Smooth muscle cell (in vitro differentiated cells): ENCODE data around the gene ACR. TPM values are rescaled to one million over a fixed set of nuclear protein-coding genes. Genes with fewer than 3 reads are reported as not detected.

ENCODE experiments used
- DNase-seq: peaks from one replicate; lab custom pipeline; 2025; ENCODE audit not compliant: unreplicated experiment; lab: John Stamatoyannopoulos, UW
- H2AFZ ChIP-seq: fragments of 200-600 bp; sonication (generic); 2 replicates; pipeline ENCODE4 v1.6.0; 2016; ENCODE audit warnings: antibody characterized with exemption, low read depth, mild to moderate bottlenecking
- H3F3A ChIP-seq: fragments of 200-600 bp; sonication (generic); 2 replicates; pipeline ENCODE4 v1.6.0; 2017; ENCODE audit warnings: antibody characterized with exemption, low read depth
- H3K27ac ChIP-seq: fragments of 200-600 bp; sonication (generic); 2 replicates; pipeline ENCODE4 v1.5.1; 2016; ENCODE audit warnings: low read depth, mild to moderate bottlenecking
- H3K27me3 ChIP-seq: fragments of 200-600 bp; sonication (generic); 2 replicates; pipeline ENCODE4 v1.6.1; 2016; ENCODE audit warnings: low read depth, mild to moderate bottlenecking
- H3K36me3 ChIP-seq: fragments of 200-600 bp; sonication (generic); 2 replicates; pipeline ENCODE4 v1.5.1; 2016; ENCODE audit warnings: low read depth
- H3K4me1 ChIP-seq: fragments of 200-600 bp; sonication (generic); 2 replicates; pipeline ENCODE4 v1.5.1; 2016; ENCODE audit warnings: low read depth
- H3K4me2 ChIP-seq: fragments of 200-600 bp; sonication (generic); 2 replicates; pipeline ENCODE4 v1.6.0; 2016; ENCODE audit warnings: mild to moderate bottlenecking
- H3K4me3 ChIP-seq: fragments of 200-600 bp; sonication (generic); 2 replicates; pipeline ENCODE4 v1.5.1; 2016; ENCODE audit warnings: mild to moderate bottlenecking
- H3K79me2 ChIP-seq: fragments of 200-600 bp; sonication (generic); 2 replicates; pipeline ENCODE4 v1.6.0; 2016; ENCODE audit warnings: low read depth, mild to moderate bottlenecking
- H3K9ac ChIP-seq: fragments of 200-600 bp; sonication (generic); 2 replicates; pipeline ENCODE4 v1.6.0; 2016; ENCODE audit warnings: low read depth
- H3K9me3 ChIP-seq: fragments of 200-600 bp; sonication (generic); replicated peaks from 2 replicates; pipeline ENCODE4 v1.5.1; 2016; ENCODE audit warnings: low read depth
- H4K20me1 ChIP-seq: fragments of 200-600 bp; sonication (generic); 2 replicates; pipeline ENCODE4 v1.6.0; 2016; ENCODE audit warnings: low read depth
- CTCF ChIP-seq: fragments of 200-600 bp; sonication (generic); IDR thresholded peaks from 2 replicates; pipeline ENCODE4 v1.5.1; 2017; ENCODE audit warnings: borderline replicate concordance, mild to moderate bottlenecking, antibody characterized with exemption; ENCODE audit not compliant: insufficient read depth, poor library complexity, severe bottlenecking
- WGBS: methylation state at CpG from one replicate; pipeline ENCODE4 v1.1.7; 2016; ENCODE audit warnings: low lambda C conversion rate; 5-methylcytosine and 5-hydroxymethylcytosine counted together
- polyA plus RNA-seq: library from polyadenylated mRNA; unstranded; fragments of >200 nt; fragmentation: Nextera tagmentation; extraction: Ambion mirVana; gene quantifications from 2 replicates; pipeline ENCODE4 v1.2.1, GENCODE V29; 2016
- total RNA-seq: library from RNA; depleted of rRNA; stranded (reverse); fragments of >200 nt; gene quantifications from 2 replicates; pipeline ENCODE4 v1.2.3, GENCODE V29; 2014

Gene ACR
- total and polyA plus RNA-seq, 2 experiments from 2014 or later = 0.27 TPM; not detected in 1

- WGBS = 87% methylated on average over 7 of the region's 7 CpGs
- DNase-seq = no peak
- H3K79me2 ChIP-seq = peaks cover 5% of the 10 kb centered on the region
- no peak overlapping the region for H3K9ac ChIP-seq
- H3K36me3 ChIP-seq = no peaks in the 10 kb centered on the region
- TF ChIP-seq CTCF = no peak
- H3K4me3 ChIP-seq = no peak overlapping the region
- no peaks in the 10 kb centered on the region for H3F3A ChIP-seq
- no peaks in the 10 kb centered on the region for H3K27me3 ChIP-seq
- no peak overlapping the region for H2AFZ ChIP-seq
- H3K4me2 ChIP-seq = no peak overlapping the region
- peaks cover 4% of the 10 kb centered on the region for H3K4me1 ChIP-seq
- H3K9me3 ChIP-seq = no peaks in the 10 kb centered on the region
- peaks cover 36% of the 10 kb centered on the region for H4K20me1 ChIP-seq
- no peak overlapping the region for H3K27ac ChIP-seq
These were observed 35.7 kb upstream of the ACR start for GRCh38 chr22:50702261-50702671.

DNA sequence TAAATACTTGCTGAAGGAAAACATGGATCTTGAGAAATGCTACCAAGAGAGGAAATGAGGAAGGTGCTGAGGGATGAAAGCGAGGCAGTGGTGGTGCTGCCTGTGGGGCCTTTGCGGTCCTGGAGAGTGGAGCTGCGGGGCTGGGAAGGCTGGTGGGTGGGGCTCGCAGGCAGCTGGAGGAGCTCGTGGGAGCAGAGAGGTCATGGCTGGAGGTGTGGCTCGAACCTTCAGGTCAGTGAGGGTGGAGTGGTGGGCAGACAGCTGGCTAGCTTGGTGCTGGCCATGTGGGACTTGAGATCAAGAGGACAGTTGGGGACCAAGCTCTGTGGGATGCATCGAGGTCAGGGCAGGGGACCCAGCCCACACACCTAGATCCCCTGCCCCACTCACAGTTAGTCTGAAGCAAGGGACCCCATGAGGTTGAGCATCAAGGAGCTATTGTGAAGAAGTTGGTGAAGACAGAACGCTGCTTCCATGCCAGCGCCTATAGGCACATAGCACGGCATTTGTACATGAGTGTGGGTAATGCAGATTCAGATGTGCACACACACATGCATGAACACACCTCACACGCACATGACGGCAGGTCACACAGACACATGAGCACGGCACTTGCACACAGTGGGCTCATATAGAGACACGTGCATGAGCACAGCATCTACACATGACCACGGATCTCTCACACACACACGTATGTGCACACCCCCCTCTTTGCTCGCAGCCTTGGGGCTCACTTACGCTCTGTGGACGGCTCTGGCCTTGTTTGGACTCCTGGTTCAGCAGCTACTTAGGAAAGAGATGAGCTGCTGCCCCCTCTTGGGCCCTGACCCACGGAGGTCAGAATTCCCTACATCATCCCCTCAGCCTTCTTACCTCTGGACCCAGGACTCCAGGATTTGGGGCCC is 34.9 kb upstream of the ACR start:
- H4K20me1 ChIP-seq = peaks cover 36% of the 10 kb centered on the region
- WGBS = 91% methylated on average over 20 of the region's 20 CpGs
- no peaks in the 10 kb centered on the region for H3K27me3 ChIP-seq
- H3K9ac ChIP-seq = no peak overlapping the region
- no peaks in the 10 kb centered on the region for H3K36me3 ChIP-seq
- H3K79me2 ChIP-seq = peaks cover under 1% of the 10 kb centered on the region
- no peak overlapping the region for H3K27ac ChIP-seq
- H2AFZ ChIP-seq = no peak overlapping the region
- H3K4me1 ChIP-seq = peaks cover under 1% of the 10 kb centered on the region
- no peaks in the 10 kb centered on the region for H3K9me3 ChIP-seq
- H3F3A ChIP-seq = no peaks in the 10 kb centered on the region
- no peak overlapping the region for H3K4me3 ChIP-seq
- no peak for DNase-seq
- TF ChIP-seq CTCF = no peak
- no peak overlapping the region for H3K4me2 ChIP-seq

DNA sequence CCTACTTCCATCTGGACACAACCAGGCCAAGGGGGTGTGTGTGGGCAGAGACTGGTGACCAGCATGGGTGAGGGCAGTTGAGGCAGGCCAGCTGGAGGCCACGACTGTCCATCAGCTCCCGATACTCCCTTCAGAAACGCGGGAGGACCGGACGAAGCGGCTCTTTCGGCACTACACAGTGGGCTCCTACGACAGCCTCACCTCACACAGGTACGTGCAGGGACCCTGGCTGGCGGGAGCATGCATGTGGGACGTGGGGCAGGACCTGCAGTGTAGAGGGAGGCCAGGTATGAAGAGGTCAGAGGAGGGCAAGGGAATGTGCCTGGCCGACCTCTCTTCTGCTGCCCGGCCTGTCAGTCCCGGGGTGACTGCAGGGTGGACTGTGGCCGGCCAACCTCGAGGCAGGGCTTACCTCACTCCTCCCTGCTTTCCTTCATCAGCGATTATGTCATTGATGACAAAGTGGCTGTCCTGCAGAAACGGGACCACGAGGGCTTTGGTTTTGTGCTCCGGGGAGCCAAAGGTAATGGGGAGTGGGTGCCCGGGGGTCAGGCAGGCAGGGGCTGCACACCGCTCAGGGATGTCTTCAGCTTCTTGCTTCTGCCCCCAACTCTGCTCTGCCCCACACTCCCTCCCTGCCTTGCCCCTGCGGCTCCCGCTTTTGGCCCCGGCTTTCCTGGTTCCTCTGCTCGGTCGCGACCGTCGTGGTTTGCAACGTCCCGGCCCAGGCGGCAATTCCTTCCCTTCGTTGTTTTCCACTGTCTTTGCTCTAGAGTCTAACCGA is 34.1 kb upstream of the ACR start:
- no peak for DNase-seq
- no peak overlapping the region for H2AFZ ChIP-seq
- 95% methylated on average over 36 of the region's 36 CpGs for WGBS

More for the DNA sequence above, 34.1 kb upstream of the ACR start:
- no peaks in the 10 kb centered on the region for H3K4me1 ChIP-seq
- H3K27me3 ChIP-seq = no peaks in the 10 kb centered on the region
- H3K27ac ChIP-seq = no peak overlapping the region
- no peaks in the 10 kb centered on the region for H3F3A ChIP-seq
- H3K4me2 ChIP-seq = no peak overlapping the region
- no peaks in the 10 kb centered on the region for H3K36me3 ChIP-seq
- no peak overlapping the region for H3K4me3 ChIP-seq
- H3K9me3 ChIP-seq = no peaks in the 10 kb centered on the region
- TF ChIP-seq CTCF = no peak
- H3K79me2 ChIP-seq = no peaks in the 10 kb centered on the region
- H4K20me1 ChIP-seq = peaks cover 35% of the 10 kb centered on the region
- H3K9ac ChIP-seq = no peak overlapping the region
